NCI-H187 (cell line): Measurements from ENCODE around the gene KCTD21.

Experiments
- DNase-seq, 2 experiments: peaks; one replicate each; lab custom pipeline; 2025; lab: John Stamatoyannopoulos, UW

Gene KCTD21

GRCh38 chr11:78218707-78219492 is 30.5 kb upstream of the KCTD21 start:
- no peak for DNase-seq

- no peak for DNase-seq
These were observed 29.5 kb upstream of the KCTD21 start for GRCh38 chr11:78217650-78218541.

DNA sequence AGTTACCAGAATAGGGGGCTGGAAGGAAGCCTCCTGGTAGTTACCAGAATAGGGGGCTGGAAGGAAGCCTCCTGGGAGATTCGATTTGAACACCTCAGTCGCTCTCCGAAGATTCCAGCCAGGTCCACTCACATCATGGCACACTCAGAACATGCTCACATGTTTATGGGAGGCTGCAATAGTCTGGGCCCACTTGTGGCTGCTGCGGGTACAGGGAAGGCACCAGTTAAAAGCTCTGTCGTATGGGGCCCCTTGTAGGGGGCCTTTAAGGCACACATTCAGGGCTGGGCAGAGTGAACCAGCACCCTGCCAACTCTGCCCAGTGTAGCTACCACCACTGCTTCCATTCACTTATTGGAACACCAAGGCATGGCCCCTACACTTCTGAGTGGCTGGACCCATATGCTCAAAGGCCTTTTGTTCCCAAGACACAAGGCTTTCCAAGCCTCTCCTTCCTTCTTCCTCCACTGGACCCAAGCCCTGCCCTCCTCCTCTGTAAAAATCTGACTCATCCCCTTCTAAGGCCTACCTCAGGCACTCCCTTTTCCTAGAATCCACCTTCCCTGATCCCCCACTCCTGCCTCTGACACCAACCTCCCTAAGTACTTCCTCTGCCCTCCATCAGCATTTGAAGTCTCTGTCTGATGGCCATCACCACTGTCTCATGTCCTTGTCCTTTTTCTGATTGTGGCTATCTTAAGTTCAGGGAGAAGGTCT is 28.3 kb upstream of the KCTD21 start:
- no peak for DNase-seq

GRCh38 chr11:78216021-78216420 is 27.6 kb upstream of the KCTD21 start:
- no peak for DNase-seq

DNA sequence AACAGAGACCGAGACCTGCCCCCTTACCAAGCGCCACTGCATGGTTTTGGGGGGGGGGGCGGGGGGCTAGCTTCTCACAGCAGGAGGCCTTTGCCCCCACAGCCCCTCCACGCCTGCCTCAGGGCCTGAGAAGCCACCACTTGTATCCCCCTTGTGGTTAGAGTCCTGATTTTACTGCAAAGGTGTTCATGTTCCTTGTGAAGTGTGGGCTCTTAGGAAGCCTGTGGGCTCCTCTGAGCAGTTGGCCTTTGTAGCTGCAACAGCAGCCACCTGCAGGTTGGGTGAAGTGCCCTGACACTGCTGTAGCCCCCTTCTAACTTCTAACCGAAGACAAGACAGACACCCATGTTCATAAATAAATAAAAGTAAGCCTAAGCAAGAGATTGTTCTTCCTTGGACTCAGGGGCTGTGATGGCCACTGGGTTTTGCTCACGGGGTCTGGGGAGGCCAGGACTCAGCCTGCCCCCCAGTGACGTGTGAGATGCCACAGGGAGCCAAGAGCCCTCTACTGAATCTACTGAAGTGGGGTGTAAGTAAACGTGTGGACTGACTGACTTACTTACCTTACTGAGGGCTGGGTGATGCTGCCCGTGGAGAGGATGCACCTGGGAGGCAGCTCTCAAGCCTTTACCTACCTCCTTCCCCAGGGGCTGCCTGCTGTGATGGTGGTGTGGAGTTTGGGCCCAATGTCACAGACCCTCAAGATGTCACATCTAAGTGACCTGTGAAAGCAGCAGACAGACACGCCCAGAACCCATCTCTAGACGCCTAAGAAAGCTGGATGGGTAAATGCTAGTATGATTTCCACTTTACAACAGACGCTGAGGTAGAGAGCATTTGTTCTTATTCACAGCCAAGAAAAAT is 26.1 kb upstream of the KCTD21 start:
- DNase-seq, result no peak

DNA sequence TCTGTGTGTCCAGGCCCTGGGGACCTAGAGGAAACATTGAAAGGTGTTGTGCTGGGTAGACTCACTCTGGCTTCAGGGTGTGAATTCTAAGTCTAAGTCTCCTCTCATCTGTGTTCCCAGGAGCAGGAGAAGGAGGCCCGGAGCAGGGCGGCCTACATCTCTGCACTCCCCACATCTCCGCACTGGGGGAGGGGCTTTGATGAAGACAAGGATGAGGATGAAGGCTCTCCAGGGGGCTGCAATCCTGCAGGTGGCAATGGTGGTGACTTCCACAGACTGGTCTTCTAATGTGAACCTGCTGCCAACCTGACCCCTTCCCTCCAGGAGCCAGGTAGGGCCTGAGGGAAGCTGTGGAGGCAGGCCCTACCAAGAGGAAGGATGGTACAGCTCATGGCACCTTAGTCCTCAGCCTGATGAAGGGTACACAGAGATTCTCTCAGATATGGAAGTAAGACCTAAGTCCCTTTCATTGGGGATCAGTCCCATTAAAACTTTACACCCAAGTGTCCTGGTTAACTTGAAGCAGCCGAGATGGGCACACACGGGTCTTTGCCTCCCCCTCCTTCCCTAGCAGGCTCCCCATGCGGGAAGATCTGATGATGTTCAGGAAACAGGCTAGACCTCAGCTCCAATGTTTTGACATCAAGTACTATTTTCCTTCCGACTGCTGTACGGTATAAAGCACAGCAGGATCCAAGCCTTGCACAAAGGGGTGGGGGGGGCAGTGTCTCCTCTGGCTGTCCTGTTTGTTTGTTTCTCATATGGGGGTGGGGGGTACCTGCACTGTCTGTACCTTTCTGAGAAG is 25.3 kb upstream of the KCTD21 start:
- no peak for DNase-seq

GRCh38 chr11:78212586-78213371 is 24.4 kb upstream of the KCTD21 start:
- no peak for DNase-seq

DNA sequence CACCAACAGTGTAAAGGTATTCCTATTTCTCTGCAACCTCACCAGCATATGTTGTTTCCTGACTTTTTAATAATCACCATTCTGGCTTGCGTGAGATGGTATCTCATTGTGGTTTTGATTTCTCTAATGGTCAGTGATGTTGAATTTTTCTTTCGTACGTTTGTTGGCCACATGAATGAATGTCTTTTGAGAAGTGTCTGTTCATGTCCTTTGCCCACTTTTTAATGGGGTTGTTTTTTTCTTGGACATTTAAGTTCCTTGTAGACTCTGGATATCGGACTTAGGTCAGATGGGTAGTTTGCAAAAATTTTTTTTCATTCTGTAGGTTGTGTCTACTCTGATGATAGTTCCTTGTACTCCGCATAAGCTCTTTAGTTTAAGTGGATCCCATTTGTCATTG is 23.1 kb upstream of the KCTD21 start:
- DNase-seq, result no peak

DNA sequence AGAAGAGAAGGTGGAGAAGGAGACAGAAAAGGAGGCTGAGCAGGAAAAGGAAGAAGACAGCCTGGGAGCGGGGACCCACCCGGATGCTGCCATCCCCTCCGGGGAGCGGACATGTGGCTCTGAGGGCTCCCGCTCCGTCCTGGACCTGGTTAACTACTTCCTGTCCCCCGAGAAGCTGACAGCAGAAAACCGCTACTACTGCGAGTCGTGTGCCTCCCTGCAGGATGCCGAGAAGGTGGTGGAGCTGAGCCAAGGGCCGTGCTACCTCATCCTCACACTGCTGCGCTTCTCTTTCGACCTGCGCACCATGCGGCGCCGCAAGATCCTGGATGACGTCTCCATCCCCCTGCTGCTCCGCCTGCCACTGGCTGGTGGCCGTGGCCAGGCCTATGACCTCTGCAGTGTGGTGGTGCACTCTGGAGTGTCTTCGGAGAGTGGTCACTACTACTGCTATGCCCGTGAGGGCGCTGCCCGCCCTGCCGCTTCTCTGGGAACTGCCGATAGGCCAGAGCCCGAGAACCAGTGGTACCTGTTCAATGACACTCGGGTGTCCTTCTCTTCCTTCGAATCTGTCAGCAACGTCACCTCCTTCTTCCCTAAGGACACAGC is 21.7 kb upstream of the KCTD21 start:
- no peak for DNase-seq

DNA sequence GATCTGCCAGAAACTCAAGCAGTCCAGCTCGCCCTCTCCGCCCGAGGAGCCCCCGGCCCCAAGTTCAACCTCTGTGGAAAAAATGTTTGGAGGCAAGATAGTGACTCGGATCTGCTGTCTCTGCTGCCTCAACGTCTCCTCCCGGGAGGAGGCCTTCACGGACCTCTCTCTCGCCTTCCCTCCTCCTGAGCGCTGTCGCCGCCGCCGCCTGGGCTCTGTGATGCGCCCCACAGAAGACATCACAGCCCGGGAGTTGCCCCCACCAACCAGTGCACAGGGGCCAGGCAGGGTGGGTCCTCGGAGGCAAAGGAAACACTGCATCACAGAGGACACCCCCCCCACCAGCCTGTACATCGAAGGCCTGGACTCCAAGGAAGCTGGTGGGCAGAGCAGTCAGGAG is 21.1 kb upstream of the KCTD21 start:
- DNase-seq, result no peak

DNA sequence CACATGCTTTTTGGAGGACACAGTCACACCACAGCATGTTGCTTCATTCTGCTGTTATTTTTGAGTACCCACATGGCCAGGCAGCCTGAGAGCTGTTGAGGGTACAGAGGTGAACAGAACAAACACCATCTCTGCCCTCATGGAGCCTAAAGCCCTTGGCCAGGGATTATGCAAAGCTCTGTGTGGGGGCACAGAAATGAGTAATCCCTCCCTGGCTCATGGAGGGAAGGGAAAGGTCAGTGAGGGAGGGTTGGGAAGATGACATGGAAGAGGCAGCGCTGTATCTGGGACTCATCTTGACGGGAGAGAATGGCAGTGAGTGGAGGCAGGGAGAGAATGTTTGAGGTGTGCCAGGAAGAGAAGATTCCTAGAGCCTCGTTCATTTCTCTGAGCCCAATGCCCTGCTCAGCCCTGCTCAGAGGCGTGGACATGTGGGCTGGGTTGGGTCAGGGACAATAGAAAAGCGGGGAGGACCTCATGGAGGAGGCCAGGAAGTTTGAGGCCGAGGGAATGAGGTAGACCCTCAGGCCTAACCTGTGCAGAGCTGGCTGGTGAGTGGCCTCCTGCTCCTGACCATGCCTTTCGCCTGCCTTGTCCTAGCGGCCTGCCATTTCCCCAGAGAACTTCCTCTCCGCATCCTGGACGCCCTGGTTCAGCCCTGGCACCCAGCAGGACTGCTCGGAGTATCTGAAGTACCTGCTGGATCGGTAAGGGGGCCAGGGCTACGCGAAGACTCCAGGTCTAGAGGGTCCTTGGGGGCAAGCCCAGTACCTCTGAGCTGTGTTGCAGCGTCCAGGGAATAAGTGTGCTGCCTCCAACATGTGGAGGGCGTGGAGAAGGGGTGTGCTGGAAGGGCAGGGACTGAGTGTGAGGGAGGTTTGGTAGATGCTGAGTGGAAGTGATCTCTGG is 20.1 kb upstream of the KCTD21 start:
- DNase-seq, result no peak

- DNase-seq, result no peak
These were observed 19.3 kb upstream of the KCTD21 start for GRCh38 chr11:78207532-78208256.

- DNase-seq, result no peak
These were observed 17.3 kb upstream of the KCTD21 start for GRCh38 chr11:78205691-78206090.

DNA sequence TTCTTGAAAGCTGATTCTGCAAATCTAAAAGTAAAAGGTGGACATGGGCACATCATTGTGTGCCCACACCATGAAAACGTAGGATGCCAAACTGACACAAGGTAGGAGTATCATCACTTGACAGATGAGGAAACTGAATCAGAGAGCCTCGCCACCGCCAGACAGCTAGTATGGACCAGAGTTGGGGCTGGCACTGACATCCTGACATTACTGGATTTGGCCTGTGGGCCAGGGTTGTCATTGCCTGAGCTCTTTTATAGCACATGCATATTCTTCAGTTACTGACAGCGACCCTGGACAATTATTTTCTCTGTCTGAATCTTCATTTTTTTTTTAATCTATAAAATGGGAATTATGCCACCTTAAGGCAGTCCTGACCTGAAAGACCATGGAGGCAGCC is 16.8 kb upstream of the KCTD21 start:
- DNase-seq, result no peak

DNA sequence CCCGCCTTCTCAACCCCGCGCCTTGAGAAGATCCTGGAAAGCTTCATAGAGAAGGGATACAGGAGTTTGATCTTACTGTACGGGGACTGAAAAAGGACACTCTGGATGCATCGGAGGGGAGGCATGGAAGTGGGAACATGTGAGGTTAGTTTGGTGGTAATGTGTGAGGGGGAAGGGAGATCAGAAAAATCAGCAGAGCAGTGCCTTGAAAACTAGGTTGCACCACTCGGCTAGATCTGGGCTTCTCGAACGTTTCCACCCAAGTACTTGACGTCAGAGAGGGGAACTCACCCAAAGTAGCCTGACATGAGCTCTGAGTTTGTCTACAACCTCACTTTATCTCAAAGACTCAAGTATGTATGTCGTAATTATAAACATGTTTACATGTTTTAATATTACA is 14.8 kb upstream of the KCTD21 start:
- no peak for DNase-seq

DNA sequence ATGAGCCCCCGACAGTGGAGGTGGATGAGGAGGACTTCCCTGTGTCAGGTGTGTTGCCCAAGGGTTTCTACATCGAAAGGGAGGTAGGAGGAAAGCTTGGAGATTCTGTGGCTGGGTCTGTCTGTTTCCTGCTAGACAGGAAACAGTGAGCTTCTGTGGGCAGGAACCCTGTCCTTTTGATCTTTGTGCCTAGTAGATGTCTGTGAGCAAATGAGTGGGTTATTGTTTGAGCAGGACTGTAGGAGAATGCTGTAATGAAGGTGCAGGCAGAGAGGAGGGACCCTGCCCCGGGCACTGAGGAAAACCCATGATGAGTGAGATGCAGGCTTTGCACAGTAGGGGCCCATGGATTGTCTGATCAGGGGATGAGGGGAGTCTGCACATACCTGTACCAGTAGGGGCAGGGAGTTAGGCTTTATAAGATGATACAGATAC is 14.3 kb upstream of the KCTD21 start:
- no peak for DNase-seq

DNA sequence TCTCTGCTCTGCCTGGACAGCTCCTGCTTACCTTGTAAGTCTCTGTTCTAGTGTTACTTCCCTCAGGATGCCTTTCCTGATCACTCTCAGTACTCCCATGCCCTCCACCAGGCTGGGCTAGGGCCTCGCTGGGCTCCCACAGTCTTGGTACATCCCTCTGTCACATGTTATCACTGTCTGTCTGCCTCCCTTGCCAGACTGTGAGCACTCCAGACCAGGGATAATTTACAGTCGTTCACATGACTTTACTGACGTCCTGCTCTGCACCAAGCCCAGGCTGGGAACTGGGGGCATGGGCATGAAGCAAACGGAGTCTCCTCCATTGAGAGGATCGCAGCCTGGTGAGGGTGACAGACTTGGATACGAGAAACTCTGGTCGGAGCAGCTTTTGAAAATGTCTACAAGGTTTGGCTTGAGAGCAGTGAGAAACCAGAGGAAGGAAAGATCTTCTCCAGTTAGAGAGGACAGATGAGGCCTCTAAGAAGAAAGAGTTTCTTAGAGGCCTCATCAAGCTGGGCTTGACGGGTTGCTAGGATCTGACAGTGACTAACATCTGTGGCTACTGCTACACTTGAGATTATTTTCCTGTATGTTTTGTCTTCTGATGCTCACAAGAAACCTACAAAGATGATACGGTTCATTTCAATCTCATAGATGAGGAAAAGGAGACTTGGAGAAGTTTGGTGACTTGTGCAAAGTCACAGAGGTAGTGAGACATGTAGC is 12.8 kb upstream of the KCTD21 start:
- no peak for DNase-seq
